H1 (cell line): ENCODE data around the gene MIGA1. TPM values are rescaled to one million over a fixed set of nuclear protein-coding genes. Genes with fewer than 3 reads are reported as not detected.

Source experiments
- GABPA ChIP-seq: IDR thresholded peaks from 2 replicates; pipeline ENCODE4 v1.6.1; 2011; ENCODE audit warnings: mild to moderate bottlenecking, low read length, moderate library complexity, borderline replicate concordance; ENCODE audit not compliant: insufficient read depth
- HDAC6 ChIP-seq: IDR thresholded peaks from one replicate; pipeline ENCODE4 v1.7.1; 2012; ENCODE audit warnings: low read depth, mild to moderate bottlenecking, inconsistent platforms, low read length, moderate library complexity
- KDM1A ChIP-seq: fragments of 200-600, 300-600 bp; sonication (generic); IDR thresholded peaks from 2 replicates; pipeline ENCODE4 v1.7.1; 2016; ENCODE audit warnings: mild to moderate bottlenecking, low read length, borderline replicate concordance
- POLR2AphosphoS5 ChIP-seq: IDR thresholded peaks from 2 replicates; pipeline ENCODE4 v1.6.1; 2011; ENCODE audit warnings: low read depth, low read length
- TAF7 ChIP-seq: optimal IDR thresholded peaks from 2 replicates; pipeline ENCODE3; 2011; ENCODE audit warnings: low read depth, mild to moderate bottlenecking, inconsistent platforms, low read length, moderate library complexity, borderline replicate concordance
- polyA plus RNA-seq, 7 experiments: library from polyadenylated mRNA; depleted of rRNA in 3 of 7; stranded (reverse) in 5 of 7; unstranded in 2 of 7; fragments of >200 nt in 5 of 7; fragments of 200-250 nt in 2 of 7; gene quantifications; 1 replicate in 5 of 7; 2 replicates in 1 of 7; 4 replicates in 1 of 7; pipeline versions ENCODE4 v1.2.1 to v1.2.3, GENCODE V29; 2011 to 2013; ENCODE audit warnings: missing spikeins in 2 of 7, mixed read lengths in 2 of 7
- total RNA-seq: library from RNA; stranded (reverse); fragmentation: NEBNext Ultra II Directional; extraction: Animal tissue kit (Norgen Biotek cat#: 25700); gene quantifications from 2 replicates; pipeline ENCODE4 v1.2.1, GENCODE V29; 2021

MIGA1 gene
- total and polyA plus RNA-seq, 2 of the 8 experiments (the other 6 are each of a cell fraction or from before 2014, with no cell fraction given) = 0.95 to 7.0 TPM

- no peak for TF ChIP-seq TAF7
- no peak for TF ChIP-seq POLR2AphosphoS5
- TF ChIP-seq KDM1A = no peak
- no peak for TF ChIP-seq GABPA
- TF ChIP-seq HDAC6 = no peak
Measured at GRCh38 chr1:77889671-77890070, 110.2 kb downstream of the MIGA1 start (continued).
